HEK293 (cell line): ENCODE results near the gene FOXO6.
A peak's percentile ranks its signal among the peaks of the same experiment; 100 is the strongest.

ENCODE experiments used
- CTCF ChIA-PET: fragments of 350-600 bp; formaldehyde crosslinking; extraction: SDS; loops from one replicate; lab custom pipeline; 2021; ENCODE audit warnings: antibody characterized with exemption; lab: Yijun Ruan, JAX
- POLR2A ChIA-PET: fragments of 300-600 bp; formaldehyde crosslinking; extraction: SDS; loops from one replicate; lab custom pipeline; 2020; ENCODE audit warnings: antibody characterized with exemption, inconsistent platforms; lab: Yijun Ruan, JAX
- H3K27ac ChIP-seq: fragments of 200-500 bp; sonication (Bioruptor generic); 2 replicates; pipeline ENCODE4 v1.5.1; 2014; ENCODE audit warnings: low read depth, low read length, control low read depth, inconsistent platforms; ENCODE audit errors: extremely low read depth
- H3K36me3 ChIP-seq, 2 experiments: fragments of 200-500 bp in 1 of 2; sonication (Bioruptor generic) in 1 of 2; 1 replicate in 1 of 2; 2 replicates in 1 of 2; pipeline ENCODE4 v1.5.1; 2014 to 2017; ENCODE audit warnings: inconsistent platforms in 2 of 2, low read length in 2 of 2; ENCODE audit not compliant: control insufficient read depth in 2 of 2, insufficient read depth in 1 of 2
- H3K4me1 ChIP-seq: fragments of 200-500 bp; sonication (Bioruptor generic); 2 replicates; pipeline ENCODE4 v1.5.1; 2014; ENCODE audit warnings: mild to moderate bottlenecking, low read length, inconsistent platforms; ENCODE audit not compliant: control insufficient read depth, insufficient read depth
- H3K4me3 ChIP-seq: 2 replicates; pipeline ENCODE4 v1.5.1; 2011; ENCODE audit warnings: low read depth, mild to moderate bottlenecking, control low read depth, low read length, moderate library complexity
- H3K9me3 ChIP-seq: fragments of 200-500 bp; sonication (Bioruptor generic); 2 replicates; pipeline ENCODE4 v1.5.1; 2014; ENCODE audit warnings: low read depth, low read length, inconsistent platforms; ENCODE audit not compliant: control insufficient read depth, insufficient read depth
- GLIS1 ChIP-seq: fragments of 450-650 bp; formaldehyde crosslinking; IDR thresholded peaks from 2 replicates; pipeline ENCODE4 v1.5.1; 2016; ENCODE audit warnings: missing biosample characterization, missing genetic modification characterization
- SCRT1 ChIP-seq: fragments of 450-650 bp; formaldehyde crosslinking; IDR thresholded peaks from 2 replicates; pipeline ENCODE4 v1.5.1; 2016; ENCODE audit warnings: missing biosample characterization, missing genetic modification characterization, borderline replicate concordance
- SCRT2 ChIP-seq: fragments of 450-650 bp; formaldehyde crosslinking; IDR thresholded peaks from 2 replicates; pipeline ENCODE4 v1.5.1; 2016; ENCODE audit warnings: missing biosample characterization, missing genetic modification characterization
- TRIM28 ChIP-seq: IDR thresholded peaks from 2 replicates; pipeline ENCODE4 v1.6.1; 2011; ENCODE audit warnings: low read length, control low read depth, borderline replicate concordance
- ZBTB48 ChIP-seq: fragments of 450-650 bp; formaldehyde crosslinking; IDR thresholded peaks from 2 replicates; pipeline ENCODE4 v1.5.1; 2016; ENCODE audit warnings: missing biosample characterization, missing genetic modification characterization
- ZBTB6 ChIP-seq: fragments of 450-650 bp; formaldehyde crosslinking; IDR thresholded peaks from 2 replicates; pipeline ENCODE4 v1.5.1; 2017; ENCODE audit warnings: missing biosample characterization, missing genetic modification characterization
- ZNF175 ChIP-seq: fragments of 450-650 bp; formaldehyde crosslinking; IDR thresholded peaks from 2 replicates; pipeline ENCODE4 v1.5.1; 2016; ENCODE audit warnings: missing biosample characterization, missing genetic modification characterization
- ZNF266 ChIP-seq: fragments of 450-650 bp; formaldehyde crosslinking; IDR thresholded peaks from 2 replicates; pipeline ENCODE4 v1.5.1; 2016; ENCODE audit warnings: missing biosample characterization, missing genetic modification characterization, low read depth
- ZNF324 ChIP-seq: fragments of 450-650 bp; formaldehyde crosslinking; IDR thresholded peaks from 2 replicates; pipeline ENCODE4 v1.5.1; 2016; ENCODE audit warnings: missing biosample characterization, missing genetic modification characterization
- ZNF335 ChIP-seq: fragments of 450-650 bp; formaldehyde crosslinking; conservative IDR thresholded peaks from 2 replicates; pipeline ENCODE4 v1.5.1; 2016; ENCODE audit warnings: missing biosample characterization, missing genetic modification characterization
- ZNF362 ChIP-seq: fragments of 450-650 bp; formaldehyde crosslinking; IDR thresholded peaks from 2 replicates; pipeline ENCODE4 v1.5.1; 2016; ENCODE audit warnings: missing biosample characterization, missing genetic modification characterization
- ZNF514 ChIP-seq: fragments of 450-650 bp; formaldehyde crosslinking; IDR thresholded peaks from 2 replicates; pipeline ENCODE4 v1.5.1; 2016; ENCODE audit warnings: missing biosample characterization, missing genetic modification characterization
- ZNF544 ChIP-seq: fragments of 450-650 bp; formaldehyde crosslinking; IDR thresholded peaks from 2 replicates; pipeline ENCODE4 v1.5.0; 2017; ENCODE audit warnings: missing biosample characterization, missing genetic modification characterization
- ZNF548 ChIP-seq: fragments of 450-650 bp; formaldehyde crosslinking; IDR thresholded peaks from 2 replicates; pipeline ENCODE4 v1.5.1; 2016; ENCODE audit warnings: missing biosample characterization, missing genetic modification characterization
- ZNF600 ChIP-seq: fragments of 450-650 bp; formaldehyde crosslinking; IDR thresholded peaks from 2 replicates; pipeline ENCODE4 v1.5.1; 2016; ENCODE audit warnings: missing biosample characterization, missing genetic modification characterization
- ZNF677 ChIP-seq: fragments of 450-650 bp; IDR thresholded peaks from 2 replicates; pipeline ENCODE4 v1.5.0; 2018; ENCODE audit warnings: missing biosample characterization, mild to moderate bottlenecking, missing genetic modification characterization, moderate library complexity
- ZNF76 ChIP-seq: fragments of 450-650 bp; formaldehyde crosslinking; IDR thresholded peaks from 2 replicates; pipeline ENCODE4; 2016; ENCODE audit warnings: low read depth, missing biosample characterization, missing genetic modification characterization, borderline replicate concordance
- TF ChIP-seq, protein P1 (sequence below): fragments of 450-650 bp; formaldehyde crosslinking; IDR thresholded peaks from 2 replicates; pipeline ENCODE4 v1.5.1; 2016; ENCODE audit warnings: missing biosample characterization, missing genetic modification characterization
- TF ChIP-seq, protein P2 (sequence below): fragments of 450-650 bp; IDR thresholded peaks from 2 replicates; pipeline ENCODE4 v1.5.1; 2018; ENCODE audit warnings: missing biosample characterization, mild to moderate bottlenecking, missing genetic modification characterization
- TF ChIP-seq, protein P3 (sequence below): fragments of 450-650 bp; formaldehyde crosslinking; IDR thresholded peaks from 2 replicates; pipeline ENCODE4 v1.5.1; 2016; ENCODE audit warnings: missing biosample characterization, missing genetic modification characterization
- TF ChIP-seq, protein P4 (sequence below): fragments of 450-650 bp; formaldehyde crosslinking; IDR thresholded peaks from 2 replicates; pipeline ENCODE4 v1.5.1; 2017; ENCODE audit warnings: missing biosample characterization, missing genetic modification characterization

The FOXO6 gene

DNA sequence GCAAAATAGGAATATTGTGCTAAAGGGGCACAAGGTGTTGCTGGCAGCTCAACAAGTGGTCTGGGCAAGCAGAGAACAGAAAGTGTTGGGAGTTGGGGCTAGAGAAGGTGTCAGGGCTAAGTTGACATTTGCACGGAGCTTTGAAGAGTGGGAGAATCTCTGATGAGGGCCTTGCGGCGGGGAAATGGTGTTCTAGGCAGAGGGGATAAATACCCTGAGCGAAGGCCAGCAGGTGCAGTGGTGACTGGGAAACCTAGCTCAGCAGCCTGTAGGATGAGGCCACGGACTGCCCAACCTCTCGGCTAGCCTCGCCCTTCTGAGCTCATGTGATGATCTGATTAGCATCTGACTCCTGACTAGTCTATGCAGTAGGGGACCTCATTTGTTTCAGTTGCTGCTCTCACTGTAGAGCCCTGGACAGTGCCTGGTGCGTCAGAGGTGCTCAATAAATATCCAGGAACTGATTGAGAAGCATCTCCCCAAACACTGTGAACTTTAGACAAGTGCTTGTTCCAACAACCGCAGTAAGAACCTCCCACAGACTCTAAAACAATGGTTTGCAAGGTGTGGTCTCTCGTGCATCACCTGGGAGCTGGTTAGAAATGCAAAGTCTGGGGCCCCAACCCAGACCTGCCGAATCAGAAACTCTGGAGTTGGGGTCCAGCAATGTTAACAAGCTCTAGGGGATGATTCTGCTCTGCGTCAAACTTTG is 1.0 kb upstream of the FOXO6 start (continued):
- peak; percentile 94 for TF ChIP-seq SCRT1 (tag by site-specific recombination)
- TF ChIP-seq TRIM28 = peak; percentile 24; the same call in 1 of the 2 replicates
- TF ChIP-seq ZNF266 = no peak
- peak; percentile 85 for TF ChIP-seq ZNF335
- no peak for TF ChIP-seq ZNF175 (tag by site-specific recombination)
- TF ChIP-seq ZNF600 = no peak
- TF ChIP-seq, protein P1, sequence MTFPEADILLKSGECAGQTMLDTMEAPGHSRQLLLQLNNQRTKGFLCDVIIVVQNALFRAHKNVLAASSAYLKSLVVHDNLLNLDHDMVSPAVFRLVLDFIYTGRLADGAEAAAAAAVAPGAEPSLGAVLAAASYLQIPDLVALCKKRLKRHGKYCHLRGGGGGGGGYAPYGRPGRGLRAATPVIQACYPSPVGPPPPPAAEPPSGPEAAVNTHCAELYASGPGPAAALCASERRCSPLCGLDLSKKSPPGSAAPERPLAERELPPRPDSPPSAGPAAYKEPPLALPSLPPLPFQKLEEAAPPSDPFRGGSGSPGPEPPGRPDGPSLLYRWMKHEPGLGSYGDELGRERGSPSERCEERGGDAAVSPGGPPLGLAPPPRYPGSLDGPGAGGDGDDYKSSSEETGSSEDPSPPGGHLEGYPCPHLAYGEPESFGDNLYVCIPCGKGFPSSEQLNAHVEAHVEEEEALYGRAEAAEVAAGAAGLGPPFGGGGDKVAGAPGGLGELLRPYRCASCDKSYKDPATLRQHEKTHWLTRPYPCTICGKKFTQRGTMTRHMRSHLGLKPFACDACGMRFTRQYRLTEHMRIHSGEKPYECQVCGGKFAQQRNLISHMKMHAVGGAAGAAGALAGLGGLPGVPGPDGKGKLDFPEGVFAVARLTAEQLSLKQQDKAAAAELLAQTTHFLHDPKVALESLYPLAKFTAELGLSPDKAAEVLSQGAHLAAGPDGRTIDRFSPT (tag by site-specific recombination) = no peak
- TF ChIP-seq GLIS1 = peak; percentile 39
- TF ChIP-seq, protein P2, sequence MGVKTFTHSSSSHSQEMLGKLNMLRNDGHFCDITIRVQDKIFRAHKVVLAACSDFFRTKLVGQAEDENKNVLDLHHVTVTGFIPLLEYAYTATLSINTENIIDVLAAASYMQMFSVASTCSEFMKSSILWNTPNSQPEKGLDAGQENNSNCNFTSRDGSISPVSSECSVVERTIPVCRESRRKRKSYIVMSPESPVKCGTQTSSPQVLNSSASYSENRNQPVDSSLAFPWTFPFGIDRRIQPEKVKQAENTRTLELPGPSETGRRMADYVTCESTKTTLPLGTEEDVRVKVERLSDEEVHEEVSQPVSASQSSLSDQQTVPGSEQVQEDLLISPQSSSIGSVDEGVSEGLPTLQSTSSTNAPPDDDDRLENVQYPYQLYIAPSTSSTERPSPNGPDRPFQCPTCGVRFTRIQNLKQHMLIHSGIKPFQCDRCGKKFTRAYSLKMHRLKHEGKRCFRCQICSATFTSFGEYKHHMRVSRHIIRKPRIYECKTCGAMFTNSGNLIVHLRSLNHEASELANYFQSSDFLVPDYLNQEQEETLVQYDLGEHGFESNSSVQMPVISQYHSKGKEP = no peak
- no peak for TF ChIP-seq ZNF677 (tag by site-specific recombination)
- peak; percentile 99 for TF ChIP-seq SCRT2
- TF ChIP-seq ZBTB48 (tag by site-specific recombination) = peak; percentile 10; the same call in 1 of the 2 replicates
- no peak for TF ChIP-seq ZNF362 (tag by site-specific recombination)
- no peak for TF ChIP-seq ZNF544
- no peak for TF ChIP-seq ZNF548 (tag by site-specific recombination)
- TF ChIP-seq ZNF76 (tag by site-specific recombination) = peak; percentile 31; the same call in 1 of the 2 replicates

DNA sequence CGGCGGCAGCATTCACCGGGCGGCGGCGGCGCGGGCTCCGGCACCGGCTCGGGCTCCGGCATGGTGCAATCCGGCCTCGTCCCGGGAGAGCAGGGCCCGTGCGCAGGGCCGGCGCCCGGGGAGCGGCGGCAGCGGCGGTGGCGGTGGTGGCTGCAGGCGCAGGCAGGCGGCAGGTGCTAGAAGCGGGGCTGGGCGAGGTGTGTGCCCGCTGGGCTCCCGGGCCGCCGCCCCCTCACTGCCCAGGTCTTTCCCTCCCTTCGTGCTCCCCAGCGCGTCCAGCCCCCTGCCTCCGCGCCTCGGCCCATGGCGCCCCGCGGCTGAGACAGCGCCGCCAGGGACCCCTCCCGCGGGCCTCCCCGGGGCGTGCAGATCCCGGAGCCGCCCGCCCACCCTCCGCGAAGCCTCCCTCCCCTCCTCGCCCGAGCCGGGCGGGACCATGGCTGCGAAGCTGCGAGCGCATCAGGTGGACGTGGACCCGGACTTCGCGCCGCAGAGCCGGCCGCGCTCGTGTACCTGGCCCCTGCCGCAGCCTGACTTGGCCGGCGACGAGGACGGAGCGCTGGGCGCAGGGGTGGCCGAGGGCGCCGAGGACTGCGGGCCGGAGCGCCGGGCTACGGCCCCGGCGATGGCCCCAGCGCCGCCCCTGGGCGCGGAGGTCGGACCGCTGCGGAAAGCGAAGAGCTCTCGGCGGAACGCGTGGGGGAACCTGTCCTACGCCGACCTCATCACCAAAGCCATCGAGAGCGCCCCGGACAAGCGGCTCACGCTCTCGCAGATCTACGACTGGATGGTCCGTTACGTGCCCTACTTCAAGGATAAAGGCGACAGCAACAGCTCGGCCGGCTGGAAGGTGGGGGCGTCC is 492 bp downstream of the FOXO6 start:
- Histone ChIP-seq H3K27ac (peak overlapping the region; percentile 69; the same call in 1 of the 2 replicates), H3K4me1 (peaks cover 12% of the 10 kb centered on the region), H3K4me3 (peak overlapping the region; percentile 49), H3K9me3 (no peaks in the 10 kb centered on the region), H3K36me3 (no peaks in the 10 kb centered on the region)
- ChIA-PET POLR2A (interaction anchor here (0.6 to 2.6 kb wide), 9 partner anchors 9 to 131 kb away, joined by 3 to 17 read pairs (median 4); no protein-coding TSS in a partner anchor), CTCF (interaction anchor here (0.7 to 5.7 kb wide), 15 partner anchors 13 to 83 kb away, joined by 3 to 27 read pairs (median 5); no protein-coding TSS in a partner anchor)
- TF ChIP-seq ZBTB6 (peak; percentile 98), ZNF514 (no peak), ZNF324 (tag by site-specific recombination) (no peak)
- TF ChIP-seq, protein P3, sequence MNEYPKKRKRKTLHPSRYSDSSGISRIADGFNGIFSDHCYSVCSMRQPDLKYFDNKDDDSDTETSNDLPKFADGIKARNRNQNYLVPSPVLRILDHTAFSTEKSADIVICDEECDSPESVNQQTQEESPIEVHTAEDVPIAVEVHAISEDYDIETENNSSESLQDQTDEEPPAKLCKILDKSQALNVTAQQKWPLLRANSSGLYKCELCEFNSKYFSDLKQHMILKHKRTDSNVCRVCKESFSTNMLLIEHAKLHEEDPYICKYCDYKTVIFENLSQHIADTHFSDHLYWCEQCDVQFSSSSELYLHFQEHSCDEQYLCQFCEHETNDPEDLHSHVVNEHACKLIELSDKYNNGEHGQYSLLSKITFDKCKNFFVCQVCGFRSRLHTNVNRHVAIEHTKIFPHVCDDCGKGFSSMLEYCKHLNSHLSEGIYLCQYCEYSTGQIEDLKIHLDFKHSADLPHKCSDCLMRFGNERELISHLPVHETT (tag by site-specific recombination) = no peak
- TF ChIP-seq, protein P4, sequence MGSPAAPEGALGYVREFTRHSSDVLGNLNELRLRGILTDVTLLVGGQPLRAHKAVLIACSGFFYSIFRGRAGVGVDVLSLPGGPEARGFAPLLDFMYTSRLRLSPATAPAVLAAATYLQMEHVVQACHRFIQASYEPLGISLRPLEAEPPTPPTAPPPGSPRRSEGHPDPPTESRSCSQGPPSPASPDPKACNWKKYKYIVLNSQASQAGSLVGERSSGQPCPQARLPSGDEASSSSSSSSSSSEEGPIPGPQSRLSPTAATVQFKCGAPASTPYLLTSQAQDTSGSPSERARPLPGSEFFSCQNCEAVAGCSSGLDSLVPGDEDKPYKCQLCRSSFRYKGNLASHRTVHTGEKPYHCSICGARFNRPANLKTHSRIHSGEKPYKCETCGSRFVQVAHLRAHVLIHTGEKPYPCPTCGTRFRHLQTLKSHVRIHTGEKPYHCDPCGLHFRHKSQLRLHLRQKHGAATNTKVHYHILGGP = no peak
